Pancreas (tissue), 10 donors: ENCODE results near the gene RTP2. TPM values are rescaled to one million over a fixed set of nuclear protein-coding genes. Genes with fewer than 3 reads are reported as not detected.
A peak's percentile ranks its signal among the peaks of the same experiment; 100 is the strongest.

ENCODE experiments used
- ATAC-seq, 4 donors: fragments of 200-7000 bp; cut with Tn5 transposase; one replicate each; pipeline versions ENCODE4 v1.8.0 to v1.9.1; 2020; ENCODE audit warnings: mild to moderate bottlenecking in 4 of 4, moderate library complexity in 4 of 4
- DNase-seq, 6 donors: peaks; one replicate each; pipeline ENCODE4 v3.0.0-alpha.2; 2020
- FAIRE-seq: peaks from 2 replicates; lab custom pipeline; 2012; peaks lifted over from hg19 to GRCh38; lab: Jason Lieb, UNC
- H3K27ac ChIP-seq, 4 donors: fragments of 200-600 bp; sonication (generic); 1 replicate in 3 of 4; 2 replicates in 1 of 4; pipeline versions ENCODE4 v1.5.0 to v1.8.0; 2020
- H3K27me3 ChIP-seq, 4 donors: fragments of 200-600 bp; one replicate each; pipeline ENCODE4 v1.8.0; 2021
- H3K36me3 ChIP-seq, 3 donors: fragments of 200-600 bp; sonication (generic) in 1 of 3; one replicate each; pipeline versions ENCODE4 v1.5.0 to v1.8.0; 2020 to 2021
- H3K4me1 ChIP-seq, 3 donors: fragments of 200-600 bp; one replicate each; pipeline ENCODE4 v1.8.0; 2021
- H3K4me3 ChIP-seq, 4 donors: fragments of 200-600 bp; sonication (generic) in 2 of 4; one replicate each; pipeline versions ENCODE4 v1.5.0 to v1.8.0; 2020 to 2021
- H3K9me3 ChIP-seq, 4 donors: fragments of 200-600 bp; one replicate each; pipeline ENCODE4 v1.8.0; 2021
- CTCF ChIP-seq, 4 donors: fragments of 200-600 bp; sonication (generic) in 3 of 4; IDR thresholded peaks; one replicate each; pipeline versions ENCODE4 v1.5.0 to v1.8.0; 2021; ENCODE audit warnings: antibody characterized with exemption in 4 of 4
- WGBS, 2 donors: extraction: QIAGEN DNeasy Blood & Tissue Kit; methylation state at CpG; one replicate each; pipeline ENCODE4 v1.1.7; 2013; 5-methylcytosine and 5-hydroxymethylcytosine counted together
- intact Hi-C, 3 donors: fragments of 100-400 bp; cut with DNase I; formaldehyde crosslinking; loops; one replicate each; pipeline versions ENCODE4 v1.11.1 to v1.14.2; 2022
- polyA plus RNA-seq, 2 donors: library from polyadenylated mRNA; stranded (reverse); fragments of 200-250 nt; gene quantifications; one replicate each; pipeline ENCODE4 v1.2.3, GENCODE V29; 2013
- total RNA-seq, 6 donors: library from RNA; stranded (reverse); fragmentation: NEBNext Ultra II Directional in 4 of 6; extraction: Animal tissue kit (Norgen Biotek cat#: 25700) in 4 of 6; gene quantifications; one replicate each; pipeline versions ENCODE4 v1.2.1 to v1.2.4, GENCODE V29; 2021 to 2023
- donor health status: healthy with polysubstance abuse.
- donor health status: DM: no; HTN: no; CAD: no; lungs with moderate emphysema.
- donor health status: DM: no; HTN: no; CAD: no.
- donor health status: control.
- donor health status: control.
- donor health status: Bipolar disorder and iron deficiency.
- donor health status: DM: yes; HTN: yes; CAD: no.
- donor health status: DM: no; HTN: no; CAD: no.
- donor health status: DM: no; HTN: no; CAD: no.
- donor health status: DM: yes; HTN: yes; CAD: no.

The RTP2 gene
- total and polyA plus RNA-seq, 8 donors, result not detected

- H3K36me3 ChIP-seq, result peaks cover 20 to 98% (median 73%) of the 10 kb centered on the region in 3 donors
- DNase-seq (no peak), FAIRE-seq (no peak), ATAC-seq (no peak)
- H3K27me3 ChIP-seq, result no peaks in the 10 kb centered on the region
- intact Hi-C loops, result no loop called here
- H3K27ac ChIP-seq, result no peak overlapping the region
- H3K4me3 ChIP-seq, result no peak overlapping the region
- 88 to 90% methylated on average over 7 of the region's 7 CpGs for WGBS, 2 donors
- H3K9me3 ChIP-seq, result no peaks in the 10 kb centered on the region
- H3K4me1 ChIP-seq, result no peaks in the 10 kb centered on the region
- no peak for TF ChIP-seq CTCF (IDR thresholded peaks at IDR 0.05)
Observed at GRCh38 chr3:187725653-187726370, 23.5 kb upstream of the RTP2 start.

GRCh38 chr3:187725224-187725623 is 22.9 kb upstream of the RTP2 start:
- FAIRE-seq, result no peak
- WGBS, 2 donors, result 89 to 92% methylated on average over 22 of the region's 22 CpGs
- no peak overlapping the region for H3K4me3 ChIP-seq
- no peak for ATAC-seq
- H3K36me3 ChIP-seq, result peaks cover 20 to 96% (median 68%) of the 10 kb centered on the region in 3 donors
- H3K9me3 ChIP-seq, result no peaks in the 10 kb centered on the region
- H3K4me1 ChIP-seq, result peaks cover 3% of the 10 kb centered on the region in 3 donors
- H3K27ac ChIP-seq, result no peak overlapping the region
- TF ChIP-seq CTCF (IDR thresholded peaks at IDR 0.05), result no peak
- intact Hi-C loops, result no loop called here
- H3K27me3 ChIP-seq, result no peaks in the 10 kb centered on the region
- DNase-seq, result peak in 1 of 6 donors; percentile 36

GRCh38 chr3:187722206-187722612 is 19.9 kb upstream of the RTP2 start:
- TF ChIP-seq CTCF (IDR thresholded peaks at IDR 0.05), result no peak
- 93 to 95% methylated on average over 10 of the region's 10 CpGs for WGBS, 2 donors
- Histone ChIP-seq H3K9me3 (no peaks in the 10 kb centered on the region), H3K36me3 (peaks cover 10 to 66% (median 38%) of the 10 kb centered on the region in 3 donors), H3K27ac (no peak overlapping the region), H3K4me1 (peaks cover 7 to 10% (median 8%) of the 10 kb centered on the region in 3 donors), H3K4me3 (no peak overlapping the region), H3K27me3 (no peaks in the 10 kb centered on the region)
- DNase-seq, result no peak
- no peak for ATAC-seq
- intact Hi-C loops, result no loop called here
- no peak for FAIRE-seq

GRCh38 chr3:187721055-187721454 is 18.7 kb upstream of the RTP2 start:
- Histone ChIP-seq H3K4me1 (peaks cover 7 to 10% (median 8%) of the 10 kb centered on the region in 3 donors), H3K27ac (no peak overlapping the region), H3K27me3 (no peaks in the 10 kb centered on the region), H3K36me3 (peaks cover 2 to 54% (median 26%) of the 10 kb centered on the region in 3 donors), H3K4me3 (no peak overlapping the region), H3K9me3 (no peaks in the 10 kb centered on the region)
- no peak for FAIRE-seq
- TF ChIP-seq CTCF (IDR thresholded peaks at IDR 0.05), result no peak
- no peak for DNase-seq
- 91% methylated on average over 8 of the region's 8 CpGs for WGBS, 2 donors
- ATAC-seq, result no peak
- intact Hi-C loops, result no loop called here

- DNase-seq (no peak), FAIRE-seq (no peak), ATAC-seq (peak in 2 of 4 donors; percentile 6 to 18)
- Histone ChIP-seq H3K9me3 (no peaks in the 10 kb centered on the region), H3K36me3 (peaks cover 0 to 47% (median 19%) of the 10 kb centered on the region in 3 donors), H3K27me3 (no peaks in the 10 kb centered on the region), H3K4me1 (peaks cover 7 to 10% (median 8%) of the 10 kb centered on the region in 3 donors), H3K27ac (no peak overlapping the region), H3K4me3 (no peak overlapping the region)
- intact Hi-C loops, result no loop called here
- TF ChIP-seq CTCF (IDR thresholded peaks at IDR 0.05), result no peak
- WGBS, 2 donors, result 96 to 99% methylated on average over 2 of the region's 2 CpGs
Observed at GRCh38 chr3:187720337-187720670, 17.9 kb upstream of the RTP2 start.
